T1000 (cell line): Measurements from ENCODE around the gene ARHGDIB.

ENCODE experiments used
- DNase-seq: peaks from one replicate; lab custom pipeline; 2025; ENCODE audit warnings: mixed read lengths; lab: John Stamatoyannopoulos, UW

ARHGDIB gene

GRCh38 chr12:14982991-14983390, 21.6 kb upstream of the ARHGDIB start:
- DNase-seq, result no peak

DNA sequence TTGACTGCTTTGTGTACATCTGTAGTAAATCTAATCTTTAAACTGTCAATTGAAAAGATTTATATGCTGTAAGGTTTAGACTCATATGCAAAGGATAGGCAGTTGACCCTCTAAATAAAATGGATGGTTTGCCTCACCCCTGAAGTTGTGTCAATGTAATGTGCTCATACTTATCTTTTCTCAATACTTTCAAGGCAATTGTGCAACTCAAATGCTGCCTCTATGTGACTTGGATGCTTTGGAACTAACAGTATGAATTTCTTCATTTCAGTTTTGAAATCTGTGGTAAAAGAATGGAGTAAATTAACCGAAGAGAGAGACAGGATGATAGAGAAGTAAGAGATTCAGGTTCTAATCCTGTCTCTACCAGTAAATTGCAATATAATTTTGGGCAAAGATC, 21.2 kb upstream of the ARHGDIB start:
- DNase-seq, result no peak

- no peak for DNase-seq
Measured at GRCh38 chr12:14981049-14981448, 19.6 kb upstream of the ARHGDIB start.

GRCh38 chr12:14979468-14979867, 18.1 kb upstream of the ARHGDIB start:
- DNase-seq, result no peak

DNA sequence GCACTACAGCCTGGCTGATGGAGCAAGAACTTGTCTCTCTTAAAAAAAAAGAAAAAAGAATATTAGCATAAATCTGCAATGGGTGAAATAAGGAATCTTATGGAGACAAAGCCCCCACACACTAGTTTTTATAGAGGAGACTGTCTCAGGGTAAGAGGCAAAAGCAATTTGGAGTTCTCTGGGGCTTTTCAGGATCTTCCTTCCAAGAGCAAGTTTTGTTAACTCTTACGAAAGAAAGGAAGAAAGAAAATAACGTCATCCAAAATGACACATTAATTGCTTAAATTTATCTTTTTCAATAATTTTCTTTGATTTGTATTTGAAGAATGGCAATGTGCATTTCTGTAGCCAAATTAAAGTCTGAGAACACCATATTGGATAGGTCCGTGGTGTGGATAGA, 15.3 kb upstream of the ARHGDIB start:
- DNase-seq, result no peak

DNA sequence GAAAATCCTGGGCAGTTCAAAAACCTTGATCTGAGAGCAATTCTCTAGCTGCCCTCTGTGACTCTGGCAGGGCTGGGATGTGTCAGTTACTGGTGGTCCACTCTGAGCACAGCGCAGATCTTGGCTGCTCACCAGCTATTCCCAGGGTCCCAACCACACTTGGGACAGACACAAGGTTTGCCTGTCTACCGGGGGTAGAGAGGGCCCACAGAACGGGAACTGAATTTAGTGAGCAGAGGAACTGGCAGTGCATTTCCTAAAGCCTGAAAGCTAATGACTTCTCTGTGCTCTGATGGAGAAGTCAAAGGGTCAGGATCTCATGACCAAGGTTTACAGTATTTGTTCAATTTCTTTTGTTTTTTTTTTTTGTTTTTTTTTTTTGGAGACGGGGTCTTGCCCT, 14.1 kb upstream of the ARHGDIB start:
- DNase-seq, result no peak

DNA sequence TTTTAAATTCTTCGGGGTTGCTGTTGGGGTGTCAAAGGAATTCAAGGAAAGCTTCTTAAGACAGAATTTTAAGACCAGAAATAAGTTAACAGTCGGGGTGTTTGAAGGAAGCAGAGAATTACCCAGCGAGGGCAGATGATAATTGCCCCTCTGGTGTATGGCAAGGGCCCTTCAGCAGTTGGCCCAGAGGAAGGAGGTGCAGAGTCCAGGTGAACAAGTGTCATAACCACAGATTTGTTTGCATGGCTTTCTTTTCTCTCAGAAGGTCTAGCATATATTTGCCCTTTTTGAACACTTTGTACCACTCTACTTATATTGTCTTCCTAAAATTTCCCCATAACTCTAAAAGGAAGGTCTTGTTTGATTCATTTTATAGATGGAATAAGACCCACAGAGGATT, 13.2 kb upstream of the ARHGDIB start:
- DNase-seq, result no peak

DNA sequence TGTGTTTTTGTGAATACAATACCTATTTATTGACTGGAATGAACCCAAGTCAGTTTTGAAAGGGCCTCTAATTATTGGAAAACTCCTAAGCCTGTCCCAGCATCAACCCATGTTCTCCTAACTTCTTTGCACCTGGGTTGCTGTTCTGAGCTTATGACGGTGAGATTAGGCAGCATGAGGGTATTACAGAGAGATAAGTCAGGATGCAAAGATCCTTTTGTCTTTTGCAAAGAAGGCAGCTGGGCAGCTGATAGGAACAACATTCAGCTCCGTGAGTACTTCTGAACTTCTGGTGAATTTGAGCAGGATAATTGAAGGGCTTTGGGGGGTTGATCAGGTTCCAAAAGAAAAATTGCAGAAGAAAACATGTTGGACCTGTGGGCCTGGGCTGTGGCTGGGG, 11.4 kb upstream of the ARHGDIB start, which contains the start of gene PDE6H:
TSS of gene PDE6H (plus strand) at position 227 of the 400 bp plus-strand sequence. CDS start 4,971 bp downstream, outside the sequence.
- no peak for DNase-seq

DNA sequence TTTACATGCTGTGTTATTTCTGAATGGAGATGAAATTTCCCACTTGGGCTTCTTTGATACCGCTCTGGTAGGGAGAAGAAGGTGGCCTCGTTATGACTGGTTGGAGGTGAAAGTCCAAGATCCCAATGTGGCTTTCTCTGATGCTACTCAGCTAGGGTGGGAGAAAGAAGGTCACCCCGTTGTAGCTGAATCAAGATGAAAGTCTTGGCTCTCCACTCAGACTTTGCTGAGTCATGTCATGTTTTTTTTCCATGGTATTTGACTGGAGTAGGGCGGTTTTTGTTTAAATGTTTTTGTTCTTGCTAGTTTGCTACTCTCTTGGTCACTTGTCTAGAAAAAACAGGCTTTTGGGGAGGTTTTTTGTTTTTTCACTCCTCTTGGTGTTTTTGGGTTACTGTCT, 9.1 kb upstream of the ARHGDIB start:
- no peak for DNase-seq

DNA sequence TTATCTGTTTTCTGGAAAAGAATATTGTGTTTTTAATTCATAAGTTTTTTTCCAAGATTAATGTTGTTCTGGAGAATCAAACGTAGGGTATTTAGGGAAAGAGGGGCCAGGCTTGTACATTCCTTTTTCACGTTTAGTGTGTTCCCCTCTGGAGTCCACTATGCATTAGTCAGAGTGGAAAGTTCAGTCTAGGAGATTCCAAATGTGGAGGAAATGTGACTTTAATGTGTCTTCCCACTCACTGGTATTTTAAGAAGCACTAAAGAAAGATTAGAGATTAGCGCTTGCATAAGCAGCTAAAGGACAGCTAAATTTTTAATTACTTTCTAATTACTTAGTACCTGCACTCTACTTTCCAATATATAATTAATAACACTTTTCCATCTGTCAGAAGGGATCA, 7.1 kb upstream of the ARHGDIB start:
- no peak for DNase-seq

GRCh38 chr12:14965221-14965620, 3.8 kb upstream of the ARHGDIB start:
- DNase-seq, result no peak

- DNase-seq, result no peak
Measured at GRCh38 chr12:14964406-14964805, 3.0 kb upstream of the ARHGDIB start.

- no peak for DNase-seq
Measured at GRCh38 chr12:14963520-14963919, 2.1 kb upstream of the ARHGDIB start.

- no peak for DNase-seq
Measured at GRCh38 chr12:14962797-14963196, 1.4 kb upstream of the ARHGDIB start.

DNA sequence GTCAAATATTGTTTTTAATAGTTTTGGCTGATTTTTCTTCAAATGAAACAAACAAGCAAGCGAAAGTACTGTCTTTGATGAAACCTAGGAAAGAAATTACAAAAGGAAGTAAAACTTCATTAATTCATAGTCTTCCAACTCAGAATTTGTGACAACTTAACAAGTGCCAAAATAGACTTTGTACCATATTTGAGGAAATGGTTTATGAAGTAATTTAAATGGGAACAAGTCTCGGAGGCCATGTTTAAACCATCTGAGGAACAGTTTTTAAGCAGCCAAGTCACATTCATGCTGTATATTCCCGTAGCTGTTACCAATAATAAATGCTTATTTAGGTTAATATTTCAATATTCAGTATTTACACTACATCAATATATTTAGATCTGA, 745 bp upstream of the ARHGDIB start:
- no peak for DNase-seq

DNA sequence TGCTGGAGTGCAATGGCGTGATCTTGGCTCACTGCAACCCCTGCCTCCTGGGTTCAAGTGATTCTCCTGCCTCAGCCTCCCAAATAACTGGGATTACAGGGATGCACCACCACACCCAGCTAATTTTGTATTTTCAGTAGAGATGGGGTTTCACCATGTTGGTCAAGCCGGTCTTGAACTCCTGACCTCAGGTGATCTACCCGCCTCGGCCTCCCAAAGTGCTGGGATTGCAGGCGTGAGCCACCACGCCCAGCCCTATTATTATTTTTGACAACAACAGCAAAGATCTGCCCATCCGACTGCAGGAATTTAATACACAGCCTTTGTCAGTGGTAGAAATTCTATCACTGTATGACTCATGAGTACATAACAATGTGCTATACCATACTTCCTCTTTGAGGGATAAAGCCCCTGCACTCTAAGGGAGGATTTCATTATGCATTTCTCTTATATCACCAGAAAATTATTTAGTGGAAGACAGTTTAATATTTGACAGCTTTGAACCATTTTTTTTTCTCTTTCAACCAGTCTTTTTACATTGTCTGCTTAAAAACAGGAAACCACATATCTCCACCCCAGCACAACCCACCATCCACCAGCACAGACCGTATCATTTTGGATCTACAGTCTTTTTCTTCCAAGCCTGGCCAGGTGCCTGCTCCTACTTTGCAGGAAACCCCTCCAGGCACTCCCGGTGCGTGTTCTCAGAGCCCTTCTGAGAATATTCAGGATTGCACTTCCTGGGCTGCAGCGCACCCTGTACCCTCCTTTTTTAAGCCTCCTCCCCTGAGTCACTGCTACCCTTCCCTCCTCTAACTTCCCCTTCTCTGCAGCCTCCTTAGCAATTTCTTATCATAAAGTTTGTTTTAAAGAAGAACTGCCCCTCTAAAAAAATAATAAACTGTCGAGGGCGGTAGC, 594 bp downstream of the ARHGDIB start:
- no peak for DNase-seq

DNA sequence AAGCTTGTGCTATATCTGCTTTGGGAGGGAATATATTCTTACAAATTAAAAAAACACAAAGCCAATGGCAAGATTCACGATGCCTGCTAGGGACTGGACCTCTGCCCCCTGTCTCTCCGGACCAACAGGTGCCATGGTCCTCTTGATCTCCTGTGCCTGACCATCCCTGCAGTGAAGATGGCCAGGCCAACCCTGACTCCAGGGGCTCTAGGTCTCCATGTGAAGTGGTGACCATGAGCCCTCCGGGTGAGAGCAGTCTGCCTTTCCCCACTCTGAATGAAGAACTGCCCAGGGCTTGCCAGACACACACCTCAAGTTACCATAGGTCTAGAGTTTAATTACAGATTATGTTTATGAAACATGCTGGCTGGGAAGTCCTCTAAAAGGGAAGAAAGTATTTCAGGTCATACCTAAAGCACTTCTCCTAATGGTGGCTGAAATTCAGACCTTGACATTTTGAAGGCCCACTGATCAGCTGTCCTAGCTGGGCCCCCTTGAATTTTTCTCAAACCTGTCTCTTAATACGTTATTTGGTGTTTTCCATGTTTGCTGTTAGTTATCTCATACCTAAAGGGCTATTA, 1.4 kb downstream of the ARHGDIB start:
- DNase-seq, result no peak

- no peak for DNase-seq
Measured at GRCh38 chr12:14959463-14959862, 1.9 kb downstream of the ARHGDIB start.

DNA sequence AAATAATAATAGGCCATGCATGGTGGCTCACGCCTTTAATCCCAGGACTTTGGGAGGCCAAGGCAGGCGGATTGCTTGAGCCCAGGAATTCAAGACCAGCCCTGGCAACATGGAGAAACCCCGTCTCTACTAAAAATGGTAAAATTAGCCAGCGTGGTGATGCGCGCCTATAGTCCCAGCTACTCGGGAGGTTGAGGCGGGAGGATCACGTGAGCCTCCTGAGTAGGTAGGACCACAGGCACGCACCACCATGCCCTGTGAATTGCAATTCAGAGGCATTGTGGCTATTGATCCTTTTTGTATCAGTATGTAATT, 2.3 kb downstream of the ARHGDIB start:
- DNase-seq, result no peak

- DNase-seq, result no peak
Measured at GRCh38 chr12:14958361-14959125, 2.9 kb downstream of the ARHGDIB start.

- DNase-seq, result no peak
Measured at GRCh38 chr12:14957551-14958168, 3.7 kb downstream of the ARHGDIB start.

GRCh38 chr12:14956905-14957304, 4.5 kb downstream of the ARHGDIB start:
- DNase-seq, result no peak
